ENCODE data around the gene DTX1. TPM values are rescaled to one million over a fixed set of nuclear protein-coding genes. Genes with fewer than 3 reads are reported as not detected.
"Not testable (repeated sequence)": the region's sequence is repeated elsewhere in the genome, so short reads cannot be mapped to it uniquely, and the experiment has no call there.

The DTX1 gene
- total RNA-seq, 8 experiments from 2014 or later, result 0.87 to 21.9 (median 16.4) TPM

GRCh38 chr12:113105606-113106271 lies 49.2 kb downstream of the DTX1 start:
- ATAC-seq (replicated peaks in 6 of 8), result no peak
- in situ Hi-C loops (cut with MboI; ENCODE audit: low pct_unique_long_range_greater_than_20kb in 2 of 9, low sequenced_read_pairs in 9 of 9, unreplicated experiment in 9 of 9), result no loop called here
- 40 to 96% (median 68%) methylated on average over 1 to 9 of the region's 15 CpGs; no CpG with 5 or more reads in 3 of the 10 experiments for WGBS, 10 experiments
- no peak overlapping the region for H3K4me3 ChIP-seq
- H3K4me1 ChIP-seq (replicated peaks in 1 of 2), result no peaks in the 10 kb centered on the region
- no peak overlapping the region for H3K27ac ChIP-seq

GRCh38 chr12:113106361-113106760 lies 49.8 kb downstream of the DTX1 start:
- no peak for ATAC-seq (replicated peaks in 6 of 8)
- in situ Hi-C loops (cut with MboI; ENCODE audit: low pct_unique_long_range_greater_than_20kb in 2 of 9, low sequenced_read_pairs in 9 of 9, unreplicated experiment in 9 of 9), result no loop called here
- H3K27ac ChIP-seq, result no peak overlapping the region
- no peaks in the 10 kb centered on the region for H3K4me1 ChIP-seq (replicated peaks in 1 of 2)
- 0 to 56% (median 11%) methylated on average over 1 of the region's 1 CpG; no CpG with 5 or more reads in 6 of the 10 experiments for WGBS, 10 experiments
- no peak overlapping the region for H3K4me3 ChIP-seq

GRCh38 chr12:113108308-113108707 lies 51.8 kb downstream of the DTX1 start:
- Histone ChIP-seq H3K4me1 (replicated peaks in 1 of 2) (no peaks in the 10 kb centered on the region), H3K27ac (no peak overlapping the region), H3K4me3 (no peak overlapping the region)
- in situ Hi-C loops (cut with MboI; ENCODE audit: low pct_unique_long_range_greater_than_20kb in 2 of 9, low sequenced_read_pairs in 9 of 9, unreplicated experiment in 9 of 9), result no loop called here
- WGBS, 10 experiments, result 0 to 100% (median 73%) methylated on average over 1 to 3 of the region's 4 CpGs; no CpG with 5 or more reads in 2 of the 10 experiments
- no peak for ATAC-seq (replicated peaks in 6 of 8)

- Histone ChIP-seq H3K4me1 (replicated peaks in 1 of 2) (no peaks in the 10 kb centered on the region), H3K27ac (no peak overlapping the region), H3K4me3 (no peak overlapping the region)
- no peak for ATAC-seq (replicated peaks in 6 of 8)
- 0 to 80% (median 58%) methylated on average over 1 to 2 of the region's 5 CpGs; no CpG with 5 or more reads in 7 of the 10 experiments for WGBS, 10 experiments
- in situ Hi-C loops (cut with MboI; ENCODE audit: low pct_unique_long_range_greater_than_20kb in 2 of 9, low sequenced_read_pairs in 9 of 9, unreplicated experiment in 9 of 9), result no loop called here
Measured at GRCh38 chr12:113109360-113109759, 52.8 kb downstream of the DTX1 start.

- Histone ChIP-seq H3K4me3 (no peak overlapping the region), H3K27ac (no peak overlapping the region), H3K4me1 (replicated peaks in 1 of 2) (no peaks in the 10 kb centered on the region)
- ATAC-seq (replicated peaks in 6 of 8), result no peak
- 0 to 68% (median 41%) methylated on average over 1 to 4 of the region's 7 CpGs; no CpG with 5 or more reads in 4 of the 10 experiments for WGBS, 10 experiments
- in situ Hi-C loops (cut with MboI; ENCODE audit: low pct_unique_long_range_greater_than_20kb in 2 of 9, low sequenced_read_pairs in 9 of 9, unreplicated experiment in 9 of 9), result no loop called here
Measured at GRCh38 chr12:113109872-113110599, 53.5 kb downstream of the DTX1 start.

- Histone ChIP-seq H3K27ac (no peak overlapping the region), H3K4me1 (replicated peaks in 1 of 2) (no peaks in the 10 kb centered on the region), H3K4me3 (no peak overlapping the region)
- WGBS, 10 experiments, result 0 to 100% (median 81%) methylated on average over 1 to 3 of the region's 3 CpGs; no CpG with 5 or more reads in 3 of the 10 experiments
- in situ Hi-C loops (cut with MboI; ENCODE audit: low pct_unique_long_range_greater_than_20kb in 2 of 9, low sequenced_read_pairs in 9 of 9, unreplicated experiment in 9 of 9), result no loop called here
- no peak for ATAC-seq (replicated peaks in 6 of 8)
Measured at GRCh38 chr12:113111247-113111646, 54.7 kb downstream of the DTX1 start.

- no peak overlapping the region for H3K4me3 ChIP-seq
- no peak overlapping the region for H3K27ac ChIP-seq
- no peaks in the 10 kb centered on the region for H3K4me1 ChIP-seq (replicated peaks in 1 of 2)
- 20 to 100% (median 63%) methylated on average over 1 to 12 of the region's 39 CpGs; no CpG with 5 or more reads in 6 of the 10 experiments for WGBS, 10 experiments
- peak in 3 of 8 experiments; percentile 27 to 62 (median 38) for ATAC-seq (replicated peaks in 6 of 8)
- in situ Hi-C loops (cut with MboI; ENCODE audit: low pct_unique_long_range_greater_than_20kb in 2 of 9, low sequenced_read_pairs in 9 of 9, unreplicated experiment in 9 of 9), result no loop called here
Measured at GRCh38 chr12:113112043-113112899, 55.7 kb downstream of the DTX1 start.

GRCh38 chr12:113113397-113113796 lies 56.9 kb downstream of the DTX1 start:
- WGBS, 10 experiments, result 86 to 100% (median 100%) methylated on average over 1 of the region's 2 CpGs; no CpG with 5 or more reads in 5 of the 10 experiments
- H3K27ac ChIP-seq, result no peak overlapping the region
- ATAC-seq (replicated peaks in 6 of 8), result no peak
- no peaks in the 10 kb centered on the region for H3K4me1 ChIP-seq (replicated peaks in 1 of 2)
- in situ Hi-C loops (cut with MboI; ENCODE audit: low pct_unique_long_range_greater_than_20kb in 2 of 9, low sequenced_read_pairs in 9 of 9, unreplicated experiment in 9 of 9), result no loop called here
- H3K4me3 ChIP-seq, result no peak overlapping the region

- Histone ChIP-seq H3K4me3 (no peak overlapping the region), H3K27ac (no peak overlapping the region), H3K4me1 (replicated peaks in 1 of 2) (peaks cover 0 to 2% of the 10 kb centered on the region in 2 donors)
- WGBS, 10 experiments, result 60 to 100% (median 80%) methylated on average over 1 to 4 of the region's 19 CpGs; no CpG with 5 or more reads in 4 of the 10 experiments
- ATAC-seq (replicated peaks in 6 of 8), result peak in 1 of 8 experiments; percentile 48
- in situ Hi-C loops (cut with MboI; ENCODE audit: low pct_unique_long_range_greater_than_20kb in 2 of 9, low sequenced_read_pairs in 9 of 9, unreplicated experiment in 9 of 9), result no loop called here
Measured at GRCh38 chr12:113114447-113115178, 58.1 kb downstream of the DTX1 start.

GRCh38 chr12:113115455-113116126 lies 59.1 kb downstream of the DTX1 start:
- in situ Hi-C loops (cut with MboI; ENCODE audit: low pct_unique_long_range_greater_than_20kb in 2 of 9, low sequenced_read_pairs in 9 of 9, unreplicated experiment in 9 of 9), result no loop called here
- Histone ChIP-seq H3K4me1 (replicated peaks in 1 of 2) (peaks cover 5 to 10% of the 10 kb centered on the region in 2 donors), H3K27ac (no peak overlapping the region), H3K4me3 (no peak overlapping the region)
- no peak for ATAC-seq (replicated peaks in 6 of 8)
- WGBS, 10 experiments, result 63 to 90% (median 80%) methylated on average over 2 to 5 of the region's 22 CpGs; no CpG with 5 or more reads in 5 of the 10 experiments

- 10 to 100% (median 44%) methylated on average over 1 to 4 of the region's 6 CpGs; no CpG with 5 or more reads in 3 of the 10 experiments for WGBS, 10 experiments
- Histone ChIP-seq H3K27ac (no peak overlapping the region), H3K4me3 (no peak overlapping the region), H3K4me1 (replicated peaks in 1 of 2) (peaks cover 5 to 10% of the 10 kb centered on the region in 2 donors)
- ATAC-seq (replicated peaks in 6 of 8), result peak in 1 of 8 experiments; percentile 52
- in situ Hi-C loops (cut with MboI; ENCODE audit: low pct_unique_long_range_greater_than_20kb in 2 of 9, low sequenced_read_pairs in 9 of 9, unreplicated experiment in 9 of 9), result no loop called here
Measured at GRCh38 chr12:113116875-113117274, 60.3 kb downstream of the DTX1 start.

GRCh38 chr12:113117684-113118083 lies 61.2 kb downstream of the DTX1 start:
- H3K4me1 ChIP-seq (replicated peaks in 1 of 2); H3K27ac ChIP-seq; H3K4me3 ChIP-seq; in situ Hi-C loops (cut with MboI; ENCODE audit: low pct_unique_long_range_greater_than_20kb in 2 of 9, low sequenced_read_pairs in 9 of 9, unreplicated experiment in 9 of 9): not testable (repeated sequence)
- peak in 3 of 8 experiments; percentile 46 to 76 (median 56) for ATAC-seq (replicated peaks in 6 of 8)
- WGBS, 10 experiments, result 5 to 84% (median 44%) methylated on average over 1 to 8 of the region's 8 CpGs; no CpG with 5 or more reads in 2 of the 10 experiments

All from motor neuron (in vitro differentiated cells).